ENCODE data around the gene SLC17A6.

The SLC17A6 gene

DNA sequence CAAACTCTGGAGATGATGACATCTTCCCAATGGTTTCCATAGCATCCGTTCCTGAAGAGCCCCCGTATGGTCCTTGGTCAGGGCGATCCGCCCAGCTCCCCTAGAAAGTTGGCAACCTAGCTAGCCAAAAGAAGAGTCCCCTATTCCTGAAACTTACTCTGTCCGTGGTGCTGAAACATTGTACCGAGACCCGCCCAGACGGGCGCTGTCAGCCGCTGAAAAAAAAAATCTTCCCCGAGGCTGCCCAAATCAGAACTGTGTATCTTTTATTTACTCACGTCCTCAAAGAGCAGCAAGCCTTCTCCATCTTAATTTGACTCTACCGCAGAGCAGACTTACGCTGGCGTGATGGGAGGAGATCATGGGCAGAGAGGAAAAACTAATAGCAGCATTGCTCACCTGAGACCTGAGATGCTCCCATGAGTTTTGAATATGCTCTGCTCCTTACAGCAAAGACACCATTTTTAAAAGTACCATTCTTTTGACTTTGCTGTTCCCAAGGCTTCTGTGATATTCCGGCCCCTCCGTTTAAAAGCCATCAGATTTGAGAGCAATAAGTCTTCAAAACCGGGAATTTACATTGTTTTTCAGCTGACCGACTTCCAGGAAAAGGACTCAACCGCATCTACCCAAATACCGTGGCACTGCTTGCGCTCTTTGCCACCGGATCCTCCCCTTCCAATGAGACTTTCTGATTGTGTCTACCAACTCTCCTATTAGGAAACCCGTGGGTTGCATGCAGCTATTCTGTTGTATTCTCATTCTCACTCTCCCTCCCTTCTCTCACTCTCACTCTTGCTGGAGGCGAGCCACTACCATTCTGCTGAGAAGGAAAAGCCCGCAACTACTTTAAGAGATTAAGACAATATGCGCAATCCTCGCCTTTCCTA, at the start of gene SLC17A6:
Gene SLC17A6, plus strand, starts transcription at position 786 of the 890 bp plus-strand sequence. CDS start 153 bp downstream, outside the sequence.
- DNase-seq (ENCODE audit: low read depth in 3 of 3) = no peak

DNA sequence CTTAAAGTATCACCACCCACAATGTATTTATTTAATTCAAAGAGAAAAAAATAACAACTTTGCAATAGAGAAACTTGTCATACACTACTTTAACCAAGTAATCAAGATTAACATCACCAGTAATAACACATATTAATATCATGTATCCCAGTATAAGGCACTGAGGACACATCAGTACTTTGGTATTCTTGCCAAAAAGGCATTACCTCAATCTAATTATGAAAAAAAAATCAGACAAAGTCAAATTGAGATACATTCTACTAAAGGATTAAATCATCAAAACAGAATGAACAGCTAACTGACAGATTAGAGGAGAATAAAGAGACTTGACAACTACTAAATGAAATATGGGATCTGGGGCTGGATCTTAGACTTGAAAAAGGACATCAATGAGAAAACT, 35.8 kb upstream of the SLC17A6 start:
- no peak for DNase-seq (ENCODE audit: low read depth in 3 of 3)

DNA sequence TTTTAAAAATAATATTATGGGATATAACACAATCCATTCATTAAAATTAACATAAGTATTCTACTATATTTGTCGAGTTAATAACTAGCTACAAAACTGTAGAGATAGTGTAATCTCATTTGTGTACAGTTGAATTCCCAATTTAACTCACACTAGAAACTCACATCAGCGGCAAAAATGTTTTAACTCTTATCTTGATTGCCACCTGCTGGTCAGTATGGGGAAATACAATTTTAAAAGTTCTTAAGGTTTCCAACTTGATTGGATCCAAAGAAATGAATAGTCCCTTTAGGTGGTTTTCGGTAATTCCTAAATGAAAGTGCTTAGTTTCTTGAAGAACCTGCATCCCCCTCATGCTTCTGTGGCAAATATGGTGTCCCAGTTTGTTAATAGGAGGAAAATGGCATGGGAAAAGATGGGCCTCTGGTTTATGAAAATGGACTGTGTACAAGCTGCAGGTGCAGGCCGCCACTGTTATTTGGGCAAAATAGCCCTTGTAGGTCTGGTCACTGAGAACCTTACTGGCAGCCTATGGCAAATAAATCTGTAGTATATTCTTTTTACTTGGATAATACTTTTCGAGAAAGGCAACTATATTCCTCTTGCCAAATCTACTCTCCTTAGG, 33.7 kb upstream of the SLC17A6 start:
- no peak for DNase-seq (ENCODE audit: low read depth in 3 of 3)

DNA sequence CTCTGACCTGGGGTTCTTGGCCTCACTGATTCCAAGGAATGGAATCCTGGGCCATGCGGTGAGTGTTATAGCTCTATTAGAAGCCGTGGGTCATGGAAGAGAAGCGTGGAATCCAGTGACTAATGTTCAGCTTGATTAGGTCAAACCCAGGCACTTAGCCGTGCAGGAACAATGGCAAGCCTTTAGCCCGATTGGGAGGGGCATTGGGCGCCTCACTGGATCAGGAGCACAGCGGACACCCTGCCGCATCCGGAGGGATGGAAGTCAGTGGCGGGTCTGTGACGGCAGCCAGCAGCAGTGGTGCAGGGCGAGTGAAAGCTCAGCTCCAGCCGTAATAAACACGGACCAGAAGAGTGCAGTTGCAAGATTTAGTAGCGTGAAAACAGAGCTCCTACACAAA, 20.5 kb upstream of the SLC17A6 start:
- DNase-seq (ENCODE audit: low read depth in 3 of 3) = no peak

DNA sequence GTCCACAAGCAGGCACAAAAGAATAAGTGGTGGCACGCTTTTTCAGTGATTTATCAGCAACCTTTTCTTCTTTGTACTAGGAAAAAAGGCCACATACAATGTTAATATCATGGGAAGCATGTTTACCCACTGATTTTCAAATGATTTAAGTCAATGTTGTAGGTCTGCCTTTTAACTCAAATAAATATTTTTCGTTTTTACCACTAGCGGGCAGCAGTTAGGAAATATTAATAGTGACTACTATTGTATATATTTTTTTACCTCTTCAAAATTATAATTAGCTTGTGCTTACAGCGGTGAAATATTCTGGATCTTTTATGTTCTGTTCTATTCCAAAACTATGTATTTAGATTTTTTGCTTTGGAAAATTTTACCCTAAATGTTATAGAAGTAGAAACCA, 6.4 kb upstream of the SLC17A6 start:
- DNase-seq (ENCODE audit: low read depth in 3 of 3) = no peak

DNA sequence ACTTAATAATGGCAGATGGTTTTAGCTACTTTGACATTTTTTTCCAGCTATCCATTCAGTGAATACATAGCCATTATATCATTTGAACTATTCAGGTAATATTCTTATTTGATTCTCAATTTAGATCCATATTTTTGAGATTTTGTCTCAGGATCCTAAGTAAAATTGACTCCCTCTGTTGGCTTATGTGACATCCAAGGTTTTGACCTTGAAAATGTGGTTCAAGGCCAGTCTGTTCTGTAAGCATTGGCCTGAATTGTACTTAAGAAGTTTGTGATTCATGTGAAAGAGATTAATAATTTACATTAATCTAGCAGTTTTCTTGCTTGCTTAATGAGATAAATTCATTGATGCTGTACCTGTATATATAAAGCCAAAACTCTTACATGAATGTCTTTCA, 1.6 kb upstream of the SLC17A6 start:
- DNase-seq (ENCODE audit: low read depth in 3 of 3) = no peak

DNA sequence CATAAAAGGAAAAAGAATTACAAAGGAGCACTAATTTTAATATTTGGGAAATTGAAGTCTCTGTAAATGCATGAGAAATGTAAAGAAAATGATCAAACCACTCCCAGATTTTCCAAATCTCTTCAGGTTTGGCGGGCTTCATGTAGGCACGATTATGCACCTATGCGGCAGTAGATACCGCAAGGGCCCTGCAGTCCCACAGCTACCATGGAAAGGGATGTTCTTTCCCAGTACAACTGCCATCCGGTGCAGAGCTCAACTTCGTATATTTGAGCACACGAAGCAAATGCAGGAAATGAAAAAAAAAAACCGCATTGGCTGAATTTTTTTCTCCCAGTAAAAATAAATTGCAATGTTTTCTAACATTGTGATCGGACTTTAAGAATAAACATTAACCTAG, 1.4 kb downstream of the SLC17A6 start:
- DNase-seq (ENCODE audit: low read depth in 3 of 3) = no peak

DNA sequence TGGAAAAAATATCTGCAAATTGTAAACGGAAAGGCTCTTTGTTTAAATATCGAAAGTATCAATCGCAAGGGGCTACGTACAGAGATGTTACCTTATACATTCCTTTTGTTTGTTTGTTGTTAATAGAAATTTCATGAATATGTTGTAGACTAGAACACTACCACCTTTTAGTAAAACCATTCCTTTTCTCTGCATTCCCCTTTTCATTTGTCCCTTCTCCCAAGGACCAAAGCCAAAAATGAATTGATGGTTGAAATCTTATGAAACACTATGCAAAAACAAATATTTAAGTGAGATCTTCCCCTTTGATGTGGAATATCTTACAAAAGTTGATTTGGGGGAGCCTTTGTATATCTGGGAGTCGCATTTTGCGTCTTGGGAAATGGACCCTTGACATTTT, 2.1 kb downstream of the SLC17A6 start:
- no peak for DNase-seq (ENCODE audit: low read depth in 3 of 3)

DNA sequence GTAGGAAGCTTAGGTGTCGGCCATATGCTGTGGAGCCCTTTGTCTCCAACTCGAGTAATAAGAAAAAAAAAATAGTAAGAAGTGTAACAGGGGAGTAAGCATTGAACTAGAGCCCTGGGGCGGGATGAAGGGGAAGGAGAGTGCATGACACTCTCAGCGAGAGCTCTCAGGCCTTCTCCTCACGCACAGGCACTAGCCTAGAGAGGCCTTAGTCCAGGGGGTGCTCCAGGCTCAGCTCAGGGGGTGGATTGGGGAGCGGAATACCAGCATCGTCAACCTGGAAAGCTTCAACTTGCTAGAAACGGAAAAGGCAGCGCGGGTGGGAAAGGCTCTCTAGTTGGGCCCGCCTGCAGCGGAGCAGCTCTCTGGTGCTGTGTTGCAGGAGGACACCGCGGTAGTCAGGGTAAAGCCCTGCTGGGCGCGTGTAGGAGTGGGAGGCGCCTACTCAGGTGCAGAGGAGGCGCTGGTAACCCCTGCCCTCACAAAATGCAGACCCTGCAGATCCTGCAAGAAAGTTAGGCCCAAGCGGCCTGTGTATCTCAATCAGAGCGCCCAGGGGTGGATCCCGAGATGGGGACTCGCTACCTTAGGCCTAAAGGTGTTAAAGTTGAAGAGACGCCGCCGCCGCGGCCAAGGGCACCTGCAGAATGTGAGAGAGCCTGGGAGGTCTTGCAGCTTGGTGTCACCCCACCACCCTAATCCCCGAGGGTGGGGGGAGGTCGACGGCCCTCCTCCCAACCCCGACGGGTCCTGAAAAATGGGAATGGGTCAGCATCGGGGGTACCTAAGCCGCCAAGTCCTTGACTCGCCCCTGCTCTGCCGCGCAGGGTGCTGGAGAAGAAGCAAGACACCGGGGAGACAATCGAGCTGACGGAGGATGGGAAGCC, 2.8 kb downstream of the SLC17A6 start:
- DNase-seq (ENCODE audit: low read depth in 3 of 3) = no peak

DNA sequence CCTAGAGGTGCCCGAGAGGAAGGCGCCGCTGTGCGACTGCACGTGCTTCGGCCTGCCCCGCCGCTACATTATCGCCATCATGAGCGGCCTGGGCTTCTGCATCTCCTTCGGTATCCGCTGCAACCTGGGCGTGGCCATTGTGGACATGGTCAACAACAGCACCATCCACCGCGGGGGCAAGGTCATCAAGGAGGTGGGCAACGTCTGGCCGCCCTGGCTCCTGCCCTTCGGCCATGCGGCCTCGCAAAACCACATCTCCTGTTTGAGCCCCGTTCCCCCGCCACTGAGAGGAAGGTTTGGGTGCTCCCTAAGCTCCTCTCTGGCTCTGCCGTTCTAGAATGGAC, 3.4 kb downstream of the SLC17A6 start:
- DNase-seq (ENCODE audit: low read depth in 3 of 3) = no peak

DNA sequence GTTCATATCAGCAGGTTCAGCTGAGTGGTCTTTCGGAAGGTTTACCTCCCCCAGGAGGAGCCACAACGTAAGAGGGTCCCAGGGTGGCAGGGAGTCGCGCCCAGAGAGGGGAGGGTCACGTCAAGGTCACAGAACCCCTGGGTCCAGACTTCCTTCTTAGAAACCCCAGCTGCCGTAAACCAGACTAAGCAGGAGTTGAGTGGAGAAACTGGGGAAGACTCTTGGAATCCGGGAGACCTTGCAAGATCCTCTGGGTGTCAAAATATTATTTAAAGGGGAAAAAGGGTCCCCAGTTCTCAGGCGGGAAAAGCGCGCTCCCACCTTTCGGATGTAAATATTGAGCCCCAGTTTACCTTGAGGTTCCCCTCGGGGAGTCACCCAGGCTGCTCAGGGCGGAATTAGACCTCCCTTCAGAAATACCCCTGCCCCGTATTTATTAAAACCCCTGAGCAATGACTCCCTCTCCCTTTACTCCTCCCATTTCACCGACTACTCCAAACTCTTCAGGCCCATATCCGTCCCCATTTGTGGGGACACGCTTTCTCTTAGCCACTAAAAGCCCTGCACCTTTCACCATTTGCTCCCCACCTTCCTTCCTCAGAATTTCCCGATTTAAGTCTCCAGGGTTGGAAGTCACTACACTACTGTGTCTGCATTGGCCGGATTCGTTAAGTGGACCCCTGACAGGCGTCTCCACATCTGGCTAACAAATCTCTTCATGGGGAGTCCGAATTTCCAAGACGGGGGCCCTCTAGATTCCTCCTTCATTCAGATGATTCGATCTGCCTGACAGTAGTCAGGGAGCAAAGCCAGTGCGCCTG, 4.2 kb downstream of the SLC17A6 start:
- no peak for DNase-seq (ENCODE audit: low read depth in 3 of 3)

DNA sequence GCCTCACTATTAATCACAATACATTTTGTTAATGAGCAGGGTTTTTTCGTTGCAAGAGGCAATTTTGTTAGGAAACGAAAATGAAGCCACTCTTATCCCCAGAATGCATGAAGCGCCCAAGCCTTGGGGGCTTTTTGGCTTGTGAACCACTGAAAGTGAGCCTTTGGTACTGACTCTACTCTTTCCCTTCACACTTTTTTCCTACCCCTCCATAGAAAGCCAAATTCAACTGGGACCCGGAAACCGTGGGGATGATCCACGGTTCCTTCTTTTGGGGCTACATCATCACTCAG, 4.8 kb downstream of the SLC17A6 start:
- no peak for DNase-seq (ENCODE audit: low read depth in 3 of 3)

DNA sequence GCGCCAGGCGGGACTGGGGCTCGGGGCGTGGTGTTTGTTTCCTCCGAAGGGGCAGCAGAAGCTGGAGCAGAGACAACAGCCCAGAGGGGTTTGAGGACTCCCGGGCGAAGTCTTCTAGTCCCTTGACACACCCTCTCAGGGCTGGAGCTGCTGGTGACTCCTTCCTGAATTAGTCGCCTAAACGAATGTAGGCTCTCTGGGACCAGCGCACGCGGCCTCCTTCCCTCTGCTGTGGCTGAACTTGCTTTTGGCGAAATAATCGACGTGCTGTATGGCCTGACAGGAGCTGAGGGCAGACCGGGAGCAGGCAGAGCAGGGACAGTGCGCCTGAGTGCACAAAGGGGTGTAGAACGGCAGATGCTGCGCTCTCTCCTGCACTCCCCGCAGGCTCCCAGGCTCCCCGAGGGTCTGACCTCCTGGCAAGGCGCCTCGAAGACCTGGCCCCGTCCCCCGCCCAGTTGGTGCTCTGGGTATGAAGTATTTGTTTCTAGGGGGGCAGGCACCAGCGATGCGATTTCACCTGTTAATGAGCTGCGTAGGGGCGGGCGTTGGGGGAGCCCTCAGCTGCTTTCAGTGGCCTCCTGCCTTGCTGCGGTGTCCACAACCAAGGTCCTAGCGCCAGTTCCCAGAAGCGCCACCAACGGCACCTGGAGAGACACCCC, 5.3 kb downstream of the SLC17A6 start:
- DNase-seq (ENCODE audit: low read depth in 3 of 3) = no peak

DNA sequence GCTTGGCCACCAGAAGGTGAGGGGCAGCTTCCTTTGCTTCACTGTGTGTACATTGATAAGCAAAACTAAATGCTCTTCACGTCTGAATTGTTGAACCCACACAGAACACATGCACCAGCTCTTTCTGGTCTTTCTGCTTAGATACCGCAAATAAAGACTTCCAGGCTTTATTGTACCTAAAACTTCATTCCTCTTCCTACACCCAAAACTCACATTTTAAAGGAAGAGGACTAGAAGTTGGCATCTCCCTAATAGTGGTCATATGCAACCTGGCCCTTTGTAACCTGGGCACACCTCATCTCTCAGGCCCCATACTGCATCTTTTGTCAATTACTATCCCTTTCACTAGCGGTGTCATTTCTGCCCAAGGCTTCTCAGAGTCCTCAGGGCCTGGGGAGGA, 5.9 kb downstream of the SLC17A6 start:
- no peak for DNase-seq (ENCODE audit: low read depth in 3 of 3)

DNA sequence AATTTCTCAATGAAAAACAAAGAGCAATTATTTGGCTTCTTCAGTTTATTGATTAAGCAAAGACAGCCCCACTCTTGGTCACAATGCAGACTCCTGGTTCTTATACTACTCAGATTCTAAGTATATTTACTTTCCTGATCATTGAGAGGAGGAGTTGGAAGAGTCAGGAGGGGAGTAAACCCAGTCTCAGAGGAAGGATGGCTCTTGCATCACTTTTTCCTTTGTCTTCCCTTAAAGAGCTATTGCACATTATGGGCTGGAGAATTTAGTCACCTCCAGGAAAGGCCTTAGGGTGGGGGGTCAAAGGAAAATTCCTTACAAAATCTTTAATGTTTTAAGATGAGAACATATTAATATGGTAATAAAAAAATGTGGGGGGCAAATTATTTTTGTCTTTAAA, 8.1 kb downstream of the SLC17A6 start:
- DNase-seq (ENCODE audit: low read depth in 3 of 3) = no peak

DNA sequence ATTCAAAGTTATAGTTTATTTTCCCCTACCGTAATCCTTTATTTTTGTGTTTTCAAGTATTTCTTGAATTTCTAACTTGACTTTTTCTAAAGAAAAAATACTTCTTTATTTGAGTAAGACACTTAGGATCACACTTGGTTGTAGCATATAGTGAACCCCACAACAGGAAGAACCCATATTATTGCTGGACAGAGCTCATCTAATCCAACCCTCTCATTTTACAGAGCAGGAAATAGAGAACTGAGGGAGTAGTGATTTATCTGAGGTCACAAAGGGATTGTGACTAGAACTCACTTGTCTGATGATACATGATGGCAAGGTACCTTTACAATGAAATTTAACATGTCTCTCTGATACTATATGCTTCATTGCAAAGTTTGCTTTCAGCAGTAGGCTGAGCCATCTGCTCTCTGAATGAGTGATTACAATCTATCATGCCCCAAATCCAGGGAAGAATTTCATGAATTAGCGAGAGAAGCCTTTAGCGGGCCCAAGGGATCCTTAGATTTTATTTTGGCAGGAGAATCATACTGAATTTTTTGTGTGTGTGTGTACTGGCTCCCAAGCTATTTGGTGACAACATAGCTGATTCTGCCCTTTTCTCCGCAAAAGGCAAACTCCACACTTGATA, 9.8 kb downstream of the SLC17A6 start:
- DNase-seq (ENCODE audit: low read depth in 3 of 3) = no peak

DNA sequence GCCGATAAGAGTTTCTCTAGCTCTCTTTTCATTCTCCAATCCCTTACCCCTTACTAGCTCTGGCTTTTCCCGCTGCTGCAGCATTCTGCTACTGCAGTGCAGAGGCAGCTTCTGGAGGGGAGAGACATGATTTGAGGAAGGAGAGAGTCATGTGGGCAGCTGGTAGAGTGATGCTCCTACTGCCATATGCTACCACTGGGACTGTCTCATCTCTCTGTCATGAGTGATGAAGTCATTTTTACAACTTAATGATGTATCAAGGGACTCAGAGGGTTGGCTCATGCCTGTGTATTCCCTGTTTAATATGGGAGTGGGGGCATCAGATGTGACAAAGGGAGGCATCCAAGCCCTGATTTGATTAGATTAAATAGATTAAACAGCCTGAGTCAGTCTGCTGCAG, 11.3 kb downstream of the SLC17A6 start:
- DNase-seq (ENCODE audit: low read depth in 3 of 3) = no peak

DNA sequence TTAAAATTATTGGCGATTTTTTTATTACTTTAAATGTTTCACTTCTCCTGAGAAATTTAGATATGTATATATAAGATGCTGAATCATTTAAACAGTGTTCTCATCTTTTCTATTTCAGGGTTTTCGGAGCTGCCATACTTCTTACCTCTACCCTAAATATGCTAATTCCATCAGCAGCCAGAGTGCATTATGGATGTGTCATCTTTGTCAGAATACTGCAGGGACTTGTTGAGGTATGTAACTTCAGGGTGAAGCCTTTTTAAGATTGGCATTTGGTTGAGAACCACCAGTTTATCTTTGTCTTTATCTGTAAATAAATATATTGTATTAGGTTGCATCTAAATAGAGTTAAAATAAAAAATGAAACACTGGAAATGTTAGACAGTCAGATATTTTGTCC, 21.1 kb downstream of the SLC17A6 start:
- DNase-seq (ENCODE audit: low read depth in 3 of 3) = no peak

DNA sequence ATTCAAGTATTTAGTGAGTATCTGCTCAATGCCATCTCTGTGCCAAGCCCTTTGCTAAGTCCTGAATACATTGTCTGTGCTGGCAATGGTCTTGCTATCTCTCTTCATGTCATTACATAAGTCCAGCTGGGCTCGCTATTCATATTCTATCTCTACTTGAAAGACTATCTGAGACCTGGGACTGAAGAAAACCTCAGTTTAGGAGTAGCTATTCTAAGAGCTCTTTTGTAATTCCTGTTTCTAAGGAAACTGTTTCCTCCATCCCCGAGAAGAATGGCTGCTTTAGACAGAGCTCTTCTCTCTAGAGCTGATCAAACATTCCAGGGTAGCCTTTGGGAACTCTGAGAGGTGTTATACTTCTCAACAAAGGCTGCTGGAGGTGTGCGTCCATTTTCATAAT, 33.0 kb downstream of the SLC17A6 start:
- DNase-seq (ENCODE audit: low read depth in 3 of 3) = no peak

DNA sequence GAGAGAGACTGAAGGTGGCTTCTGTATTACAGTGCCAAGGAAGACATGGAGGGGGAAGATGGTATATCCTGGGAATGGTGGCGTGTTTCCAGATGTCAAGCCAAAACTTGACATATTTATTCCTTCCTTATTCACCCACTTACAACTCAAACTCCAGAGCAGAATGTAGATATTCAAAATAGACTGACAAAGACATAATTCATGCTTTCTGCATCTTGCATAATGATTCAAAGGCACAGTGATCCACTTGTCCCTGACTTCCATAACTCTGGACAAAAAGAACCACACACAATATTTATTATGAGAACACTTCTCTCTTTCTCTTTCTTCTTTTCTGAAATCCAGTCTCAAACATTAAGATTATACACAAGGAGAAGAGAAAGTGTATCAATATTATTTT, 48.9 kb downstream of the SLC17A6 start:
- DNase-seq (ENCODE audit: low read depth in 3 of 3) = no peak

Measured in stimulated activated CD4-positive, alpha-beta T cell treated with anti-CD3 and anti-CD28 coated beads, TNF-alpha, amount 100 ng/mL, for 24 hours (primary cell).